Ishikawa (cell line): ENCODE measurements around the gene ARHGEF39.

Source experiments
- CEBPB ChIP-seq: IDR thresholded peaks from 2 replicates; pipeline ENCODE4 v1.6.1; 2012
- CREB1 ChIP-seq: IDR thresholded peaks from 2 replicates; pipeline ENCODE4 v1.6.1; 2012; ENCODE audit warnings: low read depth
- EGR1 ChIP-seq: IDR thresholded peaks from 2 replicates; pipeline ENCODE4 v1.6.1; 2012
- EP300 ChIP-seq: IDR thresholded peaks from 2 replicates; pipeline ENCODE4 v1.6.1; 2012; ENCODE audit warnings: borderline replicate concordance
- FOXM1 ChIP-seq: IDR thresholded peaks from 2 replicates; pipeline ENCODE4 v1.6.1; 2012; ENCODE audit warnings: low read depth, borderline replicate concordance
- NFIC ChIP-seq: IDR thresholded peaks from 2 replicates; pipeline ENCODE4 v1.6.1; 2012
- RAD21 ChIP-seq: IDR thresholded peaks from 2 replicates; pipeline ENCODE4 v1.6.1; 2012; ENCODE audit warnings: low read depth
- TAF1 ChIP-seq: IDR thresholded peaks from 2 replicates; pipeline ENCODE4 v1.6.1; 2012; ENCODE audit warnings: low read depth, mild to moderate bottlenecking
- TCF12 ChIP-seq: IDR thresholded peaks from 2 replicates; pipeline ENCODE4 v1.6.1; 2012; ENCODE audit warnings: low read depth
- TEAD4 ChIP-seq: IDR thresholded peaks from 2 replicates; pipeline ENCODE4 v1.6.1; 2012
- YY1 ChIP-seq: IDR thresholded peaks from 2 replicates; pipeline ENCODE4 v1.6.1; 2012; ENCODE audit warnings: low read depth
- ZBTB7A ChIP-seq: IDR thresholded peaks from 2 replicates; pipeline ENCODE4 v1.6.1; 2012; ENCODE audit warnings: low read depth
- TF ChIP-seq, protein P1 (sequence below): IDR thresholded peaks from 2 replicates; pipeline ENCODE4 v1.6.1; 2012; ENCODE audit warnings: low read depth, mild to moderate bottlenecking
- TF ChIP-seq, protein P2 (sequence below): IDR thresholded peaks from 2 replicates; pipeline ENCODE4 v1.6.1; 2012
- TF ChIP-seq, protein P3 (sequence below): IDR thresholded peaks from 2 replicates; pipeline ENCODE4 v1.6.1; 2012

ARHGEF39 gene

DNA sequence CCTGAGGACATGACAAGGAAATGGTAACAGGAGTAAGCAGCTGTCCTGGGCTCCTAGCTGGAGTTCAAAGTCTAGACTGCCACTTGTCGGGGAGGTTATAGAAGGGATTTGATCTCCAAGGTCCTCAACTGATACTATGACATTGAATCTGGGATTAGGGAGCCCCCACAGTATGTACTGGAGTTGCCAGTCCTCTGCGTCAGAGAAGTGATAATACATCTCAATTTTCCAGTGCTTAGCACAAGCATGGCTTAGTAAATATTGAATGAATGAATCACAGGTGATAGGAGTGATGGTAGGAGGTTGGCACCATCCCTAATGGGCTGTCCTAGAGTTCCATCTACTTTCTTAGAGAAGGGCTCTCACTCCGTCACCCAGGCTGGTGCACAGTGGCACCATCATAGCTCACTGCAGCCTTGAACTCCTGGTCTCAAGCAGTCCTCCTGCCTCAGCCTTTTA, 31.0 kb upstream of the ARHGEF39 start:
- TF ChIP-seq NFIC (no peak), ZBTB7A (no peak), TCF12 (no peak), TEAD4 (no peak), RAD21 (no peak), YY1 (no peak), CEBPB (no peak), TAF1 (no peak), EP300 (no peak), EGR1 (no peak), CREB1 (no peak), FOXM1 (no peak)
- TF ChIP-seq, protein P1, sequence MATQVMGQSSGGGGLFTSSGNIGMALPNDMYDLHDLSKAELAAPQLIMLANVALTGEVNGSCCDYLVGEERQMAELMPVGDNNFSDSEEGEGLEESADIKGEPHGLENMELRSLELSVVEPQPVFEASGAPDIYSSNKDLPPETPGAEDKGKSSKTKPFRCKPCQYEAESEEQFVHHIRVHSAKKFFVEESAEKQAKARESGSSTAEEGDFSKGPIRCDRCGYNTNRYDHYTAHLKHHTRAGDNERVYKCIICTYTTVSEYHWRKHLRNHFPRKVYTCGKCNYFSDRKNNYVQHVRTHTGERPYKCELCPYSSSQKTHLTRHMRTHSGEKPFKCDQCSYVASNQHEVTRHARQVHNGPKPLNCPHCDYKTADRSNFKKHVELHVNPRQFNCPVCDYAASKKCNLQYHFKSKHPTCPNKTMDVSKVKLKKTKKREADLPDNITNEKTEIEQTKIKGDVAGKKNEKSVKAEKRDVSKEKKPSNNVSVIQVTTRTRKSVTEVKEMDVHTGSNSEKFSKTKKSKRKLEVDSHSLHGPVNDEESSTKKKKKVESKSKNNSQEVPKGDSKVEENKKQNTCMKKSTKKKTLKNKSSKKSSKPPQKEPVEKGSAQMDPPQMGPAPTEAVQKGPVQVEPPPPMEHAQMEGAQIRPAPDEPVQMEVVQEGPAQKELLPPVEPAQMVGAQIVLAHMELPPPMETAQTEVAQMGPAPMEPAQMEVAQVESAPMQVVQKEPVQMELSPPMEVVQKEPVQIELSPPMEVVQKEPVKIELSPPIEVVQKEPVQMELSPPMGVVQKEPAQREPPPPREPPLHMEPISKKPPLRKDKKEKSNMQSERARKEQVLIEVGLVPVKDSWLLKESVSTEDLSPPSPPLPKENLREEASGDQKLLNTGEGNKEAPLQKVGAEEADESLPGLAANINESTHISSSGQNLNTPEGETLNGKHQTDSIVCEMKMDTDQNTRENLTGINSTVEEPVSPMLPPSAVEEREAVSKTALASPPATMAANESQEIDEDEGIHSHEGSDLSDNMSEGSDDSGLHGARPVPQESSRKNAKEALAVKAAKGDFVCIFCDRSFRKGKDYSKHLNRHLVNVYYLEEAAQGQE, result no peak
- TF ChIP-seq, protein P2, sequence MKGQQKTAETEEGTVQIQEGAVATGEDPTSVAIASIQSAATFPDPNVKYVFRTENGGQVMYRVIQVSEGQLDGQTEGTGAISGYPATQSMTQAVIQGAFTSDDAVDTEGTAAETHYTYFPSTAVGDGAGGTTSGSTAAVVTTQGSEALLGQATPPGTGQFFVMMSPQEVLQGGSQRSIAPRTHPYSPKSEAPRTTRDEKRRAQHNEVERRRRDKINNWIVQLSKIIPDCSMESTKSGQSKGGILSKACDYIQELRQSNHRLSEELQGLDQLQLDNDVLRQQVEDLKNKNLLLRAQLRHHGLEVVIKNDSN, result no peak
- TF ChIP-seq, protein P3, sequence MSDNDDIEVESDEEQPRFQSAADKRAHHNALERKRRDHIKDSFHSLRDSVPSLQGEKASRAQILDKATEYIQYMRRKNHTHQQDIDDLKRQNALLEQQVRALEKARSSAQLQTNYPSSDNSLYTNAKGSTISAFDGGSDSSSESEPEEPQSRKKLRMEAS, result no peak

DNA sequence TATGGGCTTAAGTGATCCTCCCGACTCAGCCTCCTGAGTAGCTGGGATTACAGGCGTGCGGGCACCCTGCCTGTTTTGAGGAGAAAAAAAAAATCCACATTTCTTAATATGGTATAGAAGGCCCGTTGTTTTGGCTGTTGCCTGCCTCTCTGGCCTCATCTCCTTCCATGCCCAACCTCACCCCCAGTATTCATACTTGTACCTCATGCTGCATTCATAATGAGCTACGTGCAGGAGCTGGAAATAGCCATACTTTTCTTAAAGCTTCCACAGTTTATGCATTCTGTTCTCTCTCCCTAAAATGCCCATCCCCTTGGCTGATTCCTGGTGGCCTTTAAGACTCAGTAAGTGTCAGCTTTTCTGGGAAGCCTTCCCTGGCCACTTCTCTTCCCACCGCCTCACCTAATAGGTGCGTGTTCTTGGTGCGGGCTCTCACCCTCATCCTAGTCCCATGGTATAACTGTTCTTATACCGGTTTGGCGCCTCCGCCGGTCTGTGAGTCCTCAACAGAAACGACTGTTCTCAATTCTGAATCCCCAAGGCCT, 26.8 kb upstream of the ARHGEF39 start:
- TF ChIP-seq, protein P1, result no peak
- TF ChIP-seq TAF1 (no peak), CREB1 (no peak), RAD21 (no peak), CEBPB (no peak), ZBTB7A (no peak), TCF12 (no peak), NFIC (no peak), YY1 (no peak)
- TF ChIP-seq, protein P3, result no peak

DNA sequence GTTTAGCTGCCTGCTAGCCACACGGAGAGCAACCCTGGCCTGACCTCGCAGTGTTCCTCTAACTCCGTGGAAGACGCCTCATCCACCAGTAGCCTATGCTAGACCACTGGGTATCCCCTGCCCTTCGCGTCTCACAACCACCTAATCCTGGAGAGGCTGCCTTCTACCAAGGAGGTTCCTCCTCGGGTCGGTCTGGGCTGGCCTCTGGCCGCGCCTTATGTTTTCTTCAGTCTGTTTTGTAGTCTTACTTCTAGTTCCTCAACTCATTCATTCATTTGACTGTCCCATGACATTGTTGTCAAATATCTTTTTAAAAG, 26.3 kb upstream of the ARHGEF39 start:
- no peak for TF ChIP-seq RAD21
- TF ChIP-seq TEAD4, result no peak
- TF ChIP-seq CEBPB, result no peak
- TF ChIP-seq YY1, result no peak
- no peak for TF ChIP-seq TCF12
- no peak for TF ChIP-seq FOXM1
- TF ChIP-seq EGR1, result no peak
- TF ChIP-seq, protein P2, result no peak
- TF ChIP-seq CREB1, result no peak
- TF ChIP-seq, protein P1, result no peak
- TF ChIP-seq ZBTB7A, result no peak; the same call in 1 of the 2 replicates
- TF ChIP-seq, protein P3, result no peak
- TF ChIP-seq EP300, result no peak
- no peak for TF ChIP-seq TAF1
- TF ChIP-seq NFIC, result no peak

DNA sequence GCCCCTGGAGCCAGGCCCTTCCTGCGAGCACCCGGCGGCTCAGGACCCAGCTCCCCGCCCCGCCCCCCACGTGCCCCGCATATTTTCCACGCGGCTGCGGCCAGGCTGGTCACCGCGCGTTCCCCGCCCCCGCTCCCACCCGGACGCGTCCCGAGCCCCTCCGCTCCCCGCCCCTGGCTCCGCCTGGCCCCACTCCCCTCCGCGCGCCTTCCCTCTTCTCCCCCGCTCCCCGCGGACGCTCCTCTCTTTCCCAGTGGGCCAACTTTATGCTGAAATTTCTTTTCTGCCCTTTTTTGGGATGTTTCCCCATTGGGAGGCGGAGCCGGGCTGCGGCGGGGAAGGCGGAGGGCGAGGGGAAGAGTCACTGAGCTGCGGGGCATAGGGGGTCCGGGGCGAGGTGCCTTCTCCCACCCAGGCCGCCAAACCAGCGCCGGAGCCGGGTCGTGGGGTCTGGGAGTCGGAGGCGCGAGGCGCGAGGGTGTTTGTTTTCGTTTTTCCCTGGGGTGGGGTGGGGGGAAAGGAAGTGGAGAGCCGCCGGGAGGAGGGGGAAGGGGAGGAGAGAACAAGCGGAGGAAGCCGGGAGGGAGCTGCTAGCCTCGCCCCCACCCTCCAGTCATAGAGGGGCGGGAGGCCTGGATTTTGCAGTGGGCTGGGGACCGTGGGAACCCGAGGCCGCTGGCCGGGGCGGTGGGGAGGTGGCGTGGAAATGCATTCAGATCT, 25.8 kb upstream of the ARHGEF39 start:
- TF ChIP-seq, protein P2, result peak; percentile 68
- TF ChIP-seq NFIC (no peak), EGR1 (no peak), TEAD4 (peak; percentile 14), EP300 (0 out of 2 replicates have a peak, but pooled peaks have one; percentile 21), FOXM1 (peak; percentile 24; the same call in 1 of the 2 replicates), TAF1 (peak; percentile 38)
- TF ChIP-seq, protein P3, result peak; percentile 58
